ENCODE results near the gene PAX4. TPM values are rescaled to one million over a fixed set of nuclear protein-coding genes. Genes with fewer than 3 reads are reported as not detected.

PAX4 gene
- total RNA-seq, 1 experiment from 2014 or later, result not detected

DNA sequence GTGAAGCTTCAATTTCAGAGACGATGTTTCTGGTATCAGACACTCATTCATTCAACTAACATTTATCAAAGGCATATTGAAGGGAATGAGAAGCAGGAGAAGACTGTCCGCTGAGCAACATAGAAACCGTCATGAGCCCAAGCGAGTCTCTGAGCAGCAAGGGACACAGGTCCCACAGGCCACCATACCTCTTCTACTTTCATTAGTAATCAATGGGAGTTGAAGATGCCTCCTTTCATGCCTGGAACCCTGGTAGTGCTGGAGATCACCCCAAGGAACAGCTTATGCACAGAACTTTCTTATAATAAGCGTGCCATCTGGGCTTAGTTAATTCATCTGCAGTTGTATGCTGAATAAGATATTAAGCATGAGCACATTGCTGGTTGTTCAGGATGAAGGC lies 1.2 kb downstream of the PAX4 start:
- intact Hi-C loops (cut with micrococcal nuclease), result no loop called here
- Histone ChIP-seq H3K9ac (ENCODE audit: low read length) (no peak overlapping the region), H3K9me3 (ENCODE audit: control insufficient read depth in 1 of 2, insufficient read depth in 1 of 2, low read depth in 1 of 2, low read length in 2 of 2) (no peaks in the 10 kb centered on the region), H3K79me2 (ENCODE audit: insufficient read depth, low read length) (no peaks in the 10 kb centered on the region), H3K27me3 (ENCODE audit: insufficient read depth, low read length) (peaks cover 82% of the 10 kb centered on the region), H3K4me2 (ENCODE audit: low read length) (no peak overlapping the region), H3K4me3 (replicated peaks in 1 of 2; ENCODE audit: low read depth in 1 of 2, low read length in 2 of 2) (no peak overlapping the region), H3K4me1 (ENCODE audit: control insufficient read depth in 1 of 2, insufficient read depth in 2 of 2, low read length in 2 of 2) (no peaks in the 10 kb centered on the region), H4K20me1 (ENCODE audit: insufficient read depth) (no peaks in the 10 kb centered on the region), H2AFZ (ENCODE audit: low read depth, low read length, poor library complexity, severe bottlenecking) (no peak overlapping the region), H3K27ac (ENCODE audit: low read depth, low read length) (no peak overlapping the region), H3K36me3 (ENCODE audit: control insufficient read depth in 1 of 2, insufficient read depth in 2 of 2, low read length in 2 of 2) (no peaks in the 10 kb centered on the region), H3K9me2 (ENCODE audit: insufficient read depth) (no peaks in the 10 kb centered on the region)
- no TSS peak for BruUV-seq (replicated peaks)
- ChIA-PET CTCF (interaction anchor here (0.9 to 1.2 kb wide), 2 partner anchors 12 to 19 kb away, joined by 3 to 7 read pairs; no protein-coding TSS in a partner anchor), RAD21 (ENCODE audit: low non-redundant PET in 1 of 2, low total read pairs in 2 of 2, uncharacterized antibody in 2 of 2, unreplicated experiment in 2 of 2) (no interaction called here), POLR2A (no interaction called here)
- TF ChIP-seq EZH2 (IDR thresholded peaks at IDR 0.05) (peak; percentile 38; the same call in 1 of the 2 replicates), EZH2phosphoT487 (IDR thresholded peaks at IDR 0.05; ENCODE audit: borderline replicate concordance) (0 out of 2 replicates have a peak, but pooled peaks have one; percentile 91), POLR2AphosphoS5 (IDR thresholded peaks at IDR 0.05; ENCODE audit: low read depth, low read length) (no peak)
- no peak for DNase-seq (ENCODE audit: low read depth, low spot score)
- no peak for ATAC-seq

DNA sequence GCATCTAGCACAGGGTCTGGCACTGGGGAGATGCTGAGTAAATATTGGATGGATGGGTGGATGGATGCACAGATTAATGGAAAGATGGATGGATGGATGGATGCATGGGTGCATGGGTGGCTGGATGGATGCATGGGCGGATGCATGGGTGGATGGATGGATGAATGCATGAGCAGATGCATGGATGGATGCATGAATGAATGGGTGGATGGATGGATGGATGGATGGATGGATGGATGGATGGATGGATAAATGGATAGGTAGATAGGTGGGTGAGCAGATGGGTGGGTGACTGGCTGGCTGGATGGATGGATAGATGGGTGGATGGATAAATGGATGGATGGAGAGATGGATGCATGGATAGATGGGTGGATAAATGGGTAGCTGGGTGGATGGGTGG lies 5.7 kb downstream of the PAX4 start:
- H3K9ac ChIP-seq (ENCODE audit: low read length), result no peak overlapping the region
- H3K27ac ChIP-seq (ENCODE audit: low read depth, low read length), result no peak overlapping the region
- H3K4me2 ChIP-seq (ENCODE audit: low read length), result no peak overlapping the region
- no peak overlapping the region for H2AFZ ChIP-seq (ENCODE audit: low read depth, low read length, poor library complexity, severe bottlenecking)
- no peaks in the 10 kb centered on the region for H3K4me1 ChIP-seq (ENCODE audit: control insufficient read depth in 1 of 2, insufficient read depth in 2 of 2, low read length in 2 of 2)
- intact Hi-C loops (cut with micrococcal nuclease), result no loop called here
- no peaks in the 10 kb centered on the region for H4K20me1 ChIP-seq (ENCODE audit: insufficient read depth)
- CTCF ChIA-PET, result no interaction called here
- no peak for ATAC-seq
- POLR2A ChIA-PET, result no interaction called here
- H3K27me3 ChIP-seq (ENCODE audit: insufficient read depth, low read length), result peaks cover 41% of the 10 kb centered on the region
- TF ChIP-seq ZNF274 (IDR thresholded peaks at IDR 0.05; ENCODE audit: low read depth, low read length) (no peak), SIN3A (IDR thresholded peaks at IDR 0.05; ENCODE audit: low read depth) (no peak), ELF1 (IDR thresholded peaks at IDR 0.05; ENCODE audit: borderline replicate concordance, low read depth) (no peak), TCF7L2 (IDR thresholded peaks at IDR 0.05; ENCODE audit: borderline replicate concordance, extremely low read depth, insufficient read depth, insufficient read length) (no peak), RAD21 (IDR thresholded peaks at IDR 0.05; ENCODE audit: low read depth) (no peak)
- TF ChIP-seq, protein P1, sequence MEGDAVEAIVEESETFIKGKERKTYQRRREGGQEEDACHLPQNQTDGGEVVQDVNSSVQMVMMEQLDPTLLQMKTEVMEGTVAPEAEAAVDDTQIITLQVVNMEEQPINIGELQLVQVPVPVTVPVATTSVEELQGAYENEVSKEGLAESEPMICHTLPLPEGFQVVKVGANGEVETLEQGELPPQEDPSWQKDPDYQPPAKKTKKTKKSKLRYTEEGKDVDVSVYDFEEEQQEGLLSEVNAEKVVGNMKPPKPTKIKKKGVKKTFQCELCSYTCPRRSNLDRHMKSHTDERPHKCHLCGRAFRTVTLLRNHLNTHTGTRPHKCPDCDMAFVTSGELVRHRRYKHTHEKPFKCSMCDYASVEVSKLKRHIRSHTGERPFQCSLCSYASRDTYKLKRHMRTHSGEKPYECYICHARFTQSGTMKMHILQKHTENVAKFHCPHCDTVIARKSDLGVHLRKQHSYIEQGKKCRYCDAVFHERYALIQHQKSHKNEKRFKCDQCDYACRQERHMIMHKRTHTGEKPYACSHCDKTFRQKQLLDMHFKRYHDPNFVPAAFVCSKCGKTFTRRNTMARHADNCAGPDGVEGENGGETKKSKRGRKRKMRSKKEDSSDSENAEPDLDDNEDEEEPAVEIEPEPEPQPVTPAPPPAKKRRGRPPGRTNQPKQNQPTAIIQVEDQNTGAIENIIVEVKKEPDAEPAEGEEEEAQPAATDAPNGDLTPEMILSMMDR (IDR thresholded peaks at IDR 0.05 in 2 of 3, conservative IDR thresholded peaks at IDR 0.05 in 1 of 3; ENCODE audit: borderline replicate concordance in 1 of 3, insufficient read depth in 1 of 3, low read depth in 2 of 3, low read length in 2 of 3), result no peak
- TF ChIP-seq, protein P2, sequence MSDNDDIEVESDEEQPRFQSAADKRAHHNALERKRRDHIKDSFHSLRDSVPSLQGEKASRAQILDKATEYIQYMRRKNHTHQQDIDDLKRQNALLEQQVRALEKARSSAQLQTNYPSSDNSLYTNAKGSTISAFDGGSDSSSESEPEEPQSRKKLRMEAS (IDR thresholded peaks at IDR 0.05), result no peak
- TF ChIP-seq, protein P3, sequence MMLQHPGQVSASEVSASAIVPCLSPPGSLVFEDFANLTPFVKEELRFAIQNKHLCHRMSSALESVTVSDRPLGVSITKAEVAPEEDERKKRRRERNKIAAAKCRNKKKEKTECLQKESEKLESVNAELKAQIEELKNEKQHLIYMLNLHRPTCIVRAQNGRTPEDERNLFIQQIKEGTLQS (IDR thresholded peaks at IDR 0.05), result no peak
- no TSS peak for BruUV-seq (replicated peaks)
- H3K4me3 ChIP-seq (replicated peaks in 1 of 2; ENCODE audit: low read depth in 1 of 2, low read length in 2 of 2), result no peak overlapping the region
- RAD21 ChIA-PET (ENCODE audit: low non-redundant PET in 1 of 2, low total read pairs in 2 of 2, uncharacterized antibody in 2 of 2, unreplicated experiment in 2 of 2), result no interaction called here
- no peaks in the 10 kb centered on the region for H3K79me2 ChIP-seq (ENCODE audit: insufficient read depth, low read length)
- no peaks in the 10 kb centered on the region for H3K36me3 ChIP-seq (ENCODE audit: control insufficient read depth in 1 of 2, insufficient read depth in 2 of 2, low read length in 2 of 2)
- peaks cover 0 to 6% of the 10 kb centered on the region in 2 experiments; a peak in 1 of 4 replicates for H3K9me3 ChIP-seq (ENCODE audit: control insufficient read depth in 1 of 2, insufficient read depth in 1 of 2, low read depth in 1 of 2, low read length in 2 of 2)
- H3K9me2 ChIP-seq (ENCODE audit: insufficient read depth), result no peaks in the 10 kb centered on the region
- DNase-seq (ENCODE audit: low read depth, low spot score), result no peak

All from HCT116 (cell line).